Smooth muscle cell (in vitro differentiated cells): ENCODE results near the gene B3GNT8. TPM values are rescaled to one million over a fixed set of nuclear protein-coding genes. Genes with fewer than 3 reads are reported as not detected.

Experiments
- DNase-seq: peaks from one replicate; lab custom pipeline; 2025; ENCODE audit not compliant: unreplicated experiment; lab: John Stamatoyannopoulos, UW
- H2AFZ ChIP-seq: fragments of 200-600 bp; sonication (generic); 2 replicates; pipeline ENCODE4 v1.6.0; 2016; ENCODE audit warnings: antibody characterized with exemption, low read depth, mild to moderate bottlenecking
- H3F3A ChIP-seq: fragments of 200-600 bp; sonication (generic); 2 replicates; pipeline ENCODE4 v1.6.0; 2017; ENCODE audit warnings: antibody characterized with exemption, low read depth
- H3K27ac ChIP-seq: fragments of 200-600 bp; sonication (generic); 2 replicates; pipeline ENCODE4 v1.5.1; 2016; ENCODE audit warnings: low read depth, mild to moderate bottlenecking
- H3K27me3 ChIP-seq: fragments of 200-600 bp; sonication (generic); 2 replicates; pipeline ENCODE4 v1.6.1; 2016; ENCODE audit warnings: low read depth, mild to moderate bottlenecking
- H3K36me3 ChIP-seq: fragments of 200-600 bp; sonication (generic); 2 replicates; pipeline ENCODE4 v1.5.1; 2016; ENCODE audit warnings: low read depth
- H3K4me1 ChIP-seq: fragments of 200-600 bp; sonication (generic); 2 replicates; pipeline ENCODE4 v1.5.1; 2016; ENCODE audit warnings: low read depth
- H3K4me2 ChIP-seq: fragments of 200-600 bp; sonication (generic); 2 replicates; pipeline ENCODE4 v1.6.0; 2016; ENCODE audit warnings: mild to moderate bottlenecking
- H3K4me3 ChIP-seq: fragments of 200-600 bp; sonication (generic); 2 replicates; pipeline ENCODE4 v1.5.1; 2016; ENCODE audit warnings: mild to moderate bottlenecking
- H3K79me2 ChIP-seq: fragments of 200-600 bp; sonication (generic); 2 replicates; pipeline ENCODE4 v1.6.0; 2016; ENCODE audit warnings: low read depth, mild to moderate bottlenecking
- H3K9ac ChIP-seq: fragments of 200-600 bp; sonication (generic); 2 replicates; pipeline ENCODE4 v1.6.0; 2016; ENCODE audit warnings: low read depth
- H3K9me3 ChIP-seq: fragments of 200-600 bp; sonication (generic); replicated peaks from 2 replicates; pipeline ENCODE4 v1.5.1; 2016; ENCODE audit warnings: low read depth
- H4K20me1 ChIP-seq: fragments of 200-600 bp; sonication (generic); 2 replicates; pipeline ENCODE4 v1.6.0; 2016; ENCODE audit warnings: low read depth
- CTCF ChIP-seq: fragments of 200-600 bp; sonication (generic); IDR thresholded peaks from 2 replicates; pipeline ENCODE4 v1.5.1; 2017; ENCODE audit warnings: borderline replicate concordance, mild to moderate bottlenecking, antibody characterized with exemption; ENCODE audit not compliant: insufficient read depth, poor library complexity, severe bottlenecking
- WGBS: methylation state at CpG from one replicate; pipeline ENCODE4 v1.1.7; 2016; ENCODE audit warnings: low lambda C conversion rate; 5-methylcytosine and 5-hydroxymethylcytosine counted together
- polyA plus RNA-seq: library from polyadenylated mRNA; unstranded; fragments of >200 nt; fragmentation: Nextera tagmentation; extraction: Ambion mirVana; gene quantifications from 2 replicates; pipeline ENCODE4 v1.2.1, GENCODE V29; 2016
- total RNA-seq: library from RNA; depleted of rRNA; stranded (reverse); fragments of >200 nt; gene quantifications from 2 replicates; pipeline ENCODE4 v1.2.3, GENCODE V29; 2014

The B3GNT8 gene
- total and polyA plus RNA-seq, 2 experiments from 2014 or later, result 0.85 to 1.7 TPM

GRCh38 chr19:41408256-41408655 lies 18.9 kb downstream of the B3GNT8 start:
- DNase-seq, result no peak
- no peaks in the 10 kb centered on the region for H3K9me3 ChIP-seq
- WGBS, result 74% methylated on average over 4 of the region's 4 CpGs
- H3K9ac ChIP-seq, result no peak overlapping the region
- H3K79me2 ChIP-seq, result no peaks in the 10 kb centered on the region
- H3K4me1 ChIP-seq, result no peaks in the 10 kb centered on the region
- H3K36me3 ChIP-seq, result no peaks in the 10 kb centered on the region
- H2AFZ ChIP-seq, result no peak overlapping the region
- no peaks in the 10 kb centered on the region for H3K27me3 ChIP-seq
- H3K4me2 ChIP-seq, result no peak overlapping the region
- peaks cover 16% of the 10 kb centered on the region for H4K20me1 ChIP-seq
- H3K4me3 ChIP-seq, result no peak overlapping the region
- TF ChIP-seq CTCF, result no peak
- no peaks in the 10 kb centered on the region for H3F3A ChIP-seq
- H3K27ac ChIP-seq, result peak overlapping the region; percentile 62

DNA sequence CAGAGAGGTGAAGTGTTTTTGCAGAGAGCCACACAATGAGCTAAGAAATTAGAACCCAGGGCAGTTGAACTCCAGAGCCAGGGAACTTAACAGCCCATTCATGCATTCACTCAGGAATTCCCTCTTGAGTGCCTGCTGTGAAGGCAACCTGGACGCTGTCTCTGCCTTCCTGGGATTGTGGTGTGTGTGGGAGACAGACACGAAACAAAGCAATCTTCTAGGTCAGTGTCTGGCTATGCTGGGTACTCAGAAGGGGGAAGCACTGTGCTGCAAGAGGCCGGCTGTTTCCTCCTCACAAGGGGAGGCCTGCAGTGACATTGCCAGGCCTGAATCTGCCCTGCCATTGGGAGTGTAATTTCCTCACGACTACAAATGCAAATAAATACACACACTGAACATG lies 19.9 kb downstream of the B3GNT8 start:
- Histone ChIP-seq H3K4me1 (no peaks in the 10 kb centered on the region), H3K27me3 (no peaks in the 10 kb centered on the region), H3K4me3 (no peak overlapping the region), H3K9me3 (no peaks in the 10 kb centered on the region), H3F3A (no peaks in the 10 kb centered on the region), H3K27ac (peak overlapping the region; percentile 62), H3K9ac (no peak overlapping the region), H3K36me3 (no peaks in the 10 kb centered on the region), H4K20me1 (peaks cover 16% of the 10 kb centered on the region), H3K79me2 (no peaks in the 10 kb centered on the region), H3K4me2 (no peak overlapping the region), H2AFZ (no peak overlapping the region)
- DNase-seq, result no peak
- no peak for TF ChIP-seq CTCF
- 22% methylated on average over 4 of the region's 4 CpGs for WGBS

GRCh38 chr19:41405776-41406175 lies 21.4 kb downstream of the B3GNT8 start:
- no peaks in the 10 kb centered on the region for H3F3A ChIP-seq
- no peaks in the 10 kb centered on the region for H3K27me3 ChIP-seq
- H3K79me2 ChIP-seq, result no peaks in the 10 kb centered on the region
- H3K4me3 ChIP-seq, result no peak overlapping the region
- H3K4me2 ChIP-seq, result no peak overlapping the region
- no peaks in the 10 kb centered on the region for H3K36me3 ChIP-seq
- H3K9me3 ChIP-seq, result no peaks in the 10 kb centered on the region
- no peak overlapping the region for H2AFZ ChIP-seq
- H3K9ac ChIP-seq, result no peak overlapping the region
- TF ChIP-seq CTCF, result no peak
- peaks cover 16% of the 10 kb centered on the region for H4K20me1 ChIP-seq
- H3K27ac ChIP-seq, result no peak overlapping the region
- H3K4me1 ChIP-seq, result no peaks in the 10 kb centered on the region
- WGBS, result 91% methylated on average over 6 of the region's 6 CpGs
- no peak for DNase-seq

GRCh38 chr19:41403181-41403970 lies 23.8 kb downstream of the B3GNT8 start:
- Histone ChIP-seq H3K9me3 (no peaks in the 10 kb centered on the region), H3K36me3 (no peaks in the 10 kb centered on the region), H3F3A (no peaks in the 10 kb centered on the region), H4K20me1 (peaks cover 8% of the 10 kb centered on the region), H3K4me2 (no peak overlapping the region), H3K27me3 (no peaks in the 10 kb centered on the region), H3K4me1 (peaks cover 7% of the 10 kb centered on the region), H3K27ac (no peak overlapping the region), H2AFZ (no peak overlapping the region), H3K9ac (no peak overlapping the region), H3K4me3 (no peak overlapping the region), H3K79me2 (peaks cover 14% of the 10 kb centered on the region)
- no peak for DNase-seq
- WGBS, result 96% methylated on average over 12 of the region's 12 CpGs
- no peak for TF ChIP-seq CTCF
